Coronary artery (tissue), 2 donors: ENCODE results near the gene RPL19.

ENCODE experiments used
- DNase-seq: peaks from one replicate; pipeline ENCODE4 v3.0.0-alpha.2; 2017; ENCODE audit warnings: low spot score
- H3K27ac ChIP-seq, 2 donors: fragments of 200-600 bp; sonication (generic); one replicate each; pipeline ENCODE4 v1.5.1; 2016 to 2019
- H3K4me3 ChIP-seq: fragments of 200-600 bp; sonication (generic); 2 replicates; pipeline ENCODE4 v1.5.1; 2016; ENCODE audit warnings: mild to moderate bottlenecking, moderate library complexity
- TF ChIP-seq, protein P1 (sequence below): fragments of 200-600 bp; sonication (generic); IDR thresholded peaks from one replicate; pipeline ENCODE4 v1.5.1; 2019; ENCODE audit warnings: antibody characterized with exemption

Gene RPL19

DNA sequence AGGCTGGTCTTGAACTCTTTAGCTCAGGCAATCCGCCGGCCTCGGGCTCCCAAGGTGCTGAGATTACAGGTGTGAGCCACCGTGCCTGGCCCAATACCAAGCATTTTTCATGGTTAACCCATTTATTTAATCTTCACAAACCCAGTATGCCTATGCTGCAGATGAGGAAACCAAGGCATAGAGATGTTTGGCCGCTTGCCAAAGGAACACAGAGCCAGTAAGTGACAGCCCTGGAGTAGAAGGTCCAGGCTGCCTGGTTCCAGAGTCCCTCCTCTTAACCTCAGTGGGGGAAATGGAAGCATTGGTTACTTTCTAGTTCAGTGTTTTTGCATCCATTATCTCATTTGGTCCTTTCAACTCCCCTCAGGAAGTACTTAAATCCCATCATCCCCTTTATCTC is 18.8 kb upstream of the RPL19 start:
- H3K4me3 ChIP-seq = no peak overlapping the region
- TF ChIP-seq, protein P1, sequence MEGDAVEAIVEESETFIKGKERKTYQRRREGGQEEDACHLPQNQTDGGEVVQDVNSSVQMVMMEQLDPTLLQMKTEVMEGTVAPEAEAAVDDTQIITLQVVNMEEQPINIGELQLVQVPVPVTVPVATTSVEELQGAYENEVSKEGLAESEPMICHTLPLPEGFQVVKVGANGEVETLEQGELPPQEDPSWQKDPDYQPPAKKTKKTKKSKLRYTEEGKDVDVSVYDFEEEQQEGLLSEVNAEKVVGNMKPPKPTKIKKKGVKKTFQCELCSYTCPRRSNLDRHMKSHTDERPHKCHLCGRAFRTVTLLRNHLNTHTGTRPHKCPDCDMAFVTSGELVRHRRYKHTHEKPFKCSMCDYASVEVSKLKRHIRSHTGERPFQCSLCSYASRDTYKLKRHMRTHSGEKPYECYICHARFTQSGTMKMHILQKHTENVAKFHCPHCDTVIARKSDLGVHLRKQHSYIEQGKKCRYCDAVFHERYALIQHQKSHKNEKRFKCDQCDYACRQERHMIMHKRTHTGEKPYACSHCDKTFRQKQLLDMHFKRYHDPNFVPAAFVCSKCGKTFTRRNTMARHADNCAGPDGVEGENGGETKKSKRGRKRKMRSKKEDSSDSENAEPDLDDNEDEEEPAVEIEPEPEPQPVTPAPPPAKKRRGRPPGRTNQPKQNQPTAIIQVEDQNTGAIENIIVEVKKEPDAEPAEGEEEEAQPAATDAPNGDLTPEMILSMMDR = no peak
- H3K27ac ChIP-seq = no peak overlapping the region
- no peak for DNase-seq

DNA sequence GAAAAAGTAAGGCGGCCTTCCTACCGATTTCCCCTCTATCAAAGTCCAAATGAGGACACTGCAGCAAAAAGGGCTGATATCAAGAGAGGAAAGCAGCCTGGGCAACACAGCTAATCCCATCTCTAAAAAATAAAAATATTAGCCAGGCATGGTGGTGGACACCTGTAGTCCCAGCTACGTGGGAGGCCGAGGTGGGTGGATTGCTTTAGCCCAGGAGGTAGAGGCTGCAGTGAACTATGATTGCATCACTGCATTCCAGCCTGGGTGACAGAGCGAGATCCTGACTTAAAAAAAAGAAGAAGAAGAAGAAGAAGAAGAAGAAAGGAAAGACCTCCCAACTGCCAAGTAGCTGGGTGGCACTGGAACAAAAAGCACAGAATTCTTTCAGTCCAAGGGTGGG is 17.0 kb upstream of the RPL19 start:
- TF ChIP-seq, protein P1 = no peak
- no peak overlapping the region for H3K27ac ChIP-seq
- no peak overlapping the region for H3K4me3 ChIP-seq
- DNase-seq = no peak

DNA sequence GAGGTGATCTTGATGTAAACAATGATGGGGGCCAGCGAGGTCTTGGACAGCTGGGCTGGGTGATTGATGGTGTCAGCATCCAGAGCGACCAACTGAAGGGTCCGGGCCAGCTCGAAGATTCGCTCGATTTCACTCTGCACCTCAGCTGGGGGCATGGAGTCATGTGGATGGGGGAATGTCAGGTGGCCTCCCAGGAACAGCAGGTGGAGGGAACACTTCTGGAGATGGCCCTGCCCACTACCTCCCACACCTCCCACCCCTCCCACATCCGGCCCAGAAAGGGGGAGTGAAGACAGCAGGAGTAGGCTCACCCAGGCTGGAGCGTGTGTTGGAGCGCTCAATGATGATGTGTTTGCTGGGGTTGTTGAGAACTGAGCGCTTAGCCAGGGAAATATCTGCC is 16.4 kb upstream of the RPL19 start:
- DNase-seq = no peak
- TF ChIP-seq, protein P1 = no peak
- Histone ChIP-seq H3K4me3 (no peak overlapping the region), H3K27ac (no peak overlapping the region)

DNA sequence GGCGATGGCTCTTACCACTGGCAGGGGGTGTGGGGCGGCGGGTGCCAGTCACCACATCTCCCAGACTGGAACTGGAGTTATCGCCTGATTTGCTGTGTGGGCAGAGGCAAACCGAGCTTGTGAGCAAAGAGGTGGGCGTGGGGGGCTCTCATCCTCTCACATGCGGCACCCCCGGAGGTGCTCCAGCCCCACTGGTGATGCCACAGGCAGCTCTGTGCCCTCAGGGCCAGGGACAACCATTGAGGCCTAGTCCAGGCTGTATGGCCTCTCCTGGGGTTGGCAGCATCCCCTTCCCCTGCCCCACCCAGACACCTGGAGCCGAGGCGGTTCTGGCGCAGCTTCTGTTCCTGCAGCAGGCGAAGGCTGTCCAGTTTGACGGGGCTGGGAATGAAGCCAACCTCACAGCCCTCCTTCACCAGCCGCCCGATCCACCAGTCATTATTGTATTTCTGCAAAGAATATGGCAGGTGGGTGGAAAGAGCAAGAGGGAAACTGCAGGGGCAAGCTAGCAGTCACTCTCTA is 13.5 kb upstream of the RPL19 start:
- TF ChIP-seq, protein P1 = no peak
- Histone ChIP-seq H3K27ac (no peak overlapping the region), H3K4me3 (no peak overlapping the region)
- DNase-seq = no peak

DNA sequence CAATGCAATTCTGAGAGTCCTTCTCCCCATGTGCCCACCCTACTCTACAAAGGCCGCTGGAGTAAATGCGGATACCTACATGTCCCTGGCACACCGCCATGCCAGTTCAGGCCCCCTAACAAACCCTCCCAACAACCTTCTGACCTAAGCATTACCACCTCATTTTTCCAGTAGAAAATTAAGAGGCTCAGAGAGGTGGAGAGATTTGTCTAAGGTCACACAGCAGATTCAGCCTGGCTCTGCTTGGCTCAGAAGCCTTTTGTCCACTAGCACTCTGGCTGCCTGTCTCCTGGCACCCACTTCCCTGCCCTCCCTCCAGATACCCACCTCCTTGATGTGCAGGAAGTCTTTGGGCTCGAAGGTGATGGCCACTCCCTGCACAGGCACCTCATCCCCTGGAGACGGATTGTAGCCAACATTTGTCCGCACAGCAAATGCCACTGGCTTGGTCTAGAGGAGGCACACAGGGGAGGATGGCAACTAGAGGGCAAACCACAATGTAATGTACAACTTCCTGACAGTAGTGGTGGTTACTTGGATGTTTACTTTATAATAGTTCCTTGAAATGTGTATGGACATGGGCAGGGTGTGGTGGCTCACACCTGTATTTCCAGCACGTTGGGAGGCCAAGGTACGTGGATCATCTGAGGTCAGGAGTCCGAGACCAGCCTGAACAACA is 12.8 kb upstream of the RPL19 start:
- H3K4me3 ChIP-seq = no peak overlapping the region
- DNase-seq = no peak
- TF ChIP-seq, protein P1 = no peak
- no peak overlapping the region for H3K27ac ChIP-seq

DNA sequence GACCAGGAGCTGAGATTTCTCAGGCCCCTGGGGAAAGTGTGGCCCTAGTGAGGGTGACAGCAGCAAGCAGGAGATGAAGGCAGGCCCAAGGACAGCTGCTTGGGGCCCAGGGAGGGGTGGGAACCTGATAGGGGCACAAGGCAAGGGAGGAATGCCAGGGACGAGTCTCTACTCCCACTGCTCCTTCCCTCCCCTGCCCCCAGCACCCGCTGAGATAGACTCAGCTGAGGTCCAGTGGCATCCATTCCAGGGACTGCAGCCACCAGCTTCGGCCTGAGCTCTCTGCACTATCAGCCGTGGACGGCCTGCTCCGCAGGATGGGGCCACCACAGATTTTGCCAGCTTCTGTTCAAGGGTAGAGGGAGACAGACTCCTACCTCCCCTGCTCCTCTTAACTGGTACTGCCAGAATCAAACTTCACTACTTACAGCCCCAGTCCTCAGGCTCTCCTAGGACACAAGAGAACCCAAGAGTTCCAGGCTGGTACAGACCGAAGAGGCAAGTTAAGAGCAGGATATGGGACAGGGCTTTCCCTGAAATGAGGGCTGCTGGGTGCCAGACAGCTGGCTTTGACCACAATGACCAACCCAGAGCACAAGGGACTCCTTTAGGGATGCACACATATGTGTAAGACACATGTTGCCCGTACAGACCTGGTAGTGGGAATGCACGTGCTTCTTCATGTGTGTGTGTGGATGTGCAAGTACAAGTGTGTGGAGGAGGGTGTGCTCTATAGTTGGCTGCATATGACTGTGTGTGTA is 8.2 kb upstream of the RPL19 start:
- no peak for DNase-seq
- Histone ChIP-seq H3K27ac (no peak overlapping the region), H3K4me3 (no peak overlapping the region)
- TF ChIP-seq, protein P1 = no peak
